SK-N-SH (cell line): ENCODE results near the gene ADPRHL1. TPM values are rescaled to one million over a fixed set of nuclear protein-coding genes. Genes with fewer than 3 reads are reported as not detected.

Source experiments
- CTCF ChIA-PET: fragments of 300-600, 350-600 bp; formaldehyde crosslinking; extraction: SDS; loops from one replicate; lab custom pipeline; 2021; lab: Yijun Ruan, JAX
- POLR2A ChIA-PET: fragments of 350-600 bp; sonication (Branson Sonifier 250); formaldehyde crosslinking; extraction: SDS; loops from one replicate; lab custom pipeline; 2020; ENCODE audit warnings: antibody characterized with exemption, inconsistent platforms; lab: Yijun Ruan, JAX
- DNase-seq: peaks from one replicate; pipeline ENCODE4 v3.0.0; 2012
- H2AFZ ChIP-seq: fragments of 200-600 bp; sonication (generic); 2 replicates; pipeline ENCODE4 v1.8.1; 2016; ENCODE audit warnings: antibody characterized with exemption, mild to moderate bottlenecking, low read depth
- H3F3A ChIP-seq: fragments of 200-600 bp; sonication (generic); replicated peaks from 2 replicates; pipeline ENCODE3; 2016; ENCODE audit warnings: antibody characterized with exemption, mild to moderate bottlenecking; ENCODE audit not compliant: insufficient read depth
- H3K27ac ChIP-seq, 2 experiments: fragments of 200-500 bp in 1 of 2; fragments of 200-600 bp in 1 of 2; sonication (Bioruptor generic) in 1 of 2; sonication (generic), shearing (Covaris generic) in 1 of 2; 2 replicates each; pipeline versions ENCODE4 v1.5.1 to v1.6.1; 2014 to 2016; ENCODE audit warnings: low read depth in 2 of 2, inconsistent platforms in 1 of 2, low read length in 1 of 2, mild to moderate bottlenecking in 1 of 2, mixed read lengths in 1 of 2
- H3K27me3 ChIP-seq: fragments of 200-600 bp; sonication (generic), shearing (Covaris generic); 2 replicates; pipeline ENCODE4 v1.6.1; 2016; ENCODE audit warnings: mixed run types; ENCODE audit not compliant: insufficient read depth
- H3K36me3 ChIP-seq, 2 experiments: fragments of 200-500 bp in 1 of 2; fragments of 200-600 bp in 1 of 2; sonication (Bioruptor generic) in 1 of 2; sonication (generic) in 1 of 2; replicated peaks in 1 of 2; 2 replicates each; pipeline versions ENCODE3 to v1.5.1; 2014 to 2016; ENCODE audit warnings: low read length in 1 of 2, mild to moderate bottlenecking in 1 of 2; ENCODE audit not compliant: insufficient read depth in 2 of 2, control insufficient read depth in 1 of 2
- H3K4me1 ChIP-seq, 2 experiments: fragments of 200-500 bp in 1 of 2; fragments of 200-600 bp in 1 of 2; sonication (Bioruptor generic) in 1 of 2; sonication (generic), shearing (Covaris generic) in 1 of 2; 2 replicates each; pipeline versions ENCODE4 v1.5.1 to v1.6.1; 2014 to 2016; ENCODE audit warnings: low read depth in 1 of 2, low read length in 1 of 2, mixed run types in 1 of 2; ENCODE audit not compliant: insufficient read depth in 2 of 2, control insufficient read depth in 1 of 2
- H3K4me2 ChIP-seq: fragments of 200-600 bp; sonication (generic), shearing (Covaris generic); 2 replicates; pipeline ENCODE4 v1.6.1; 2017; ENCODE audit warnings: mixed run types
- H3K4me3 ChIP-seq, 2 experiments: fragments of 200-500 bp in 1 of 2; fragments of 200-600 bp in 1 of 2; sonication (Bioruptor generic) in 1 of 2; sonication (generic), shearing (Covaris generic) in 1 of 2; 2 replicates each; pipeline versions ENCODE4 v1.5.1 to v1.8.1; 2014 to 2016; ENCODE audit warnings: low read depth in 2 of 2, inconsistent platforms in 1 of 2, low read length in 1 of 2, mild to moderate bottlenecking in 1 of 2, mixed read lengths in 1 of 2, moderate library complexity in 1 of 2
- H3K79me2 ChIP-seq: fragments of 200-600 bp; sonication (generic); 2 replicates; pipeline ENCODE4 v1.8.1; 2017; ENCODE audit warnings: mild to moderate bottlenecking; ENCODE audit not compliant: insufficient read depth
- H3K9ac ChIP-seq: fragments of 200-600 bp; sonication (generic); 2 replicates; pipeline ENCODE4 v1.6.1; 2017; ENCODE audit warnings: mixed run types
- H3K9me2 ChIP-seq: fragments of 200-600 bp; sonication (generic); 2 replicates; pipeline ENCODE4 v1.6.1; 2017; ENCODE audit warnings: mixed run types
- H3K9me3 ChIP-seq: fragments of 200-600 bp; sonication (generic); 2 replicates; pipeline ENCODE4 v1.6.1; 2017; ENCODE audit warnings: mixed run types, mild to moderate bottlenecking, moderate library complexity
- H4K20me1 ChIP-seq: fragments of 200-600 bp; sonication (generic); 2 replicates; pipeline ENCODE4 v1.6.1; 2017; ENCODE audit warnings: mild to moderate bottlenecking, mixed run types; ENCODE audit not compliant: insufficient read depth
- EP300 ChIP-seq, 2 experiments: IDR thresholded peaks; 2 replicates each; pipeline versions ENCODE4 v1.4.0 to v1.6.1; 2012; ENCODE audit warnings: borderline replicate concordance in 1 of 2, low read depth in 1 of 2, low read length in 1 of 2
- FOSL2 ChIP-seq: IDR thresholded peaks from 2 replicates; pipeline ENCODE4 v1.4.0; 2012; ENCODE audit warnings: low read depth, mild to moderate bottlenecking, moderate library complexity, borderline replicate concordance
- FOXM1 ChIP-seq: IDR thresholded peaks from 2 replicates; pipeline ENCODE4 v1.4.0; 2012; ENCODE audit warnings: low read depth, mild to moderate bottlenecking
- GATA2 ChIP-seq: sonication (generic); formaldehyde crosslinking; IDR thresholded peaks from 2 replicates; pipeline ENCODE4 v1.5.0; 2020; ENCODE audit warnings: mild to moderate bottlenecking, missing genetic modification reagents
- MXI1 ChIP-seq: IDR thresholded peaks from 2 replicates; pipeline ENCODE4 v1.6.1; 2012; ENCODE audit warnings: mild to moderate bottlenecking, low read depth, low read length, improper control_type of control experiment
- NFIC ChIP-seq: IDR thresholded peaks from 2 replicates; pipeline ENCODE4 v1.4.0; 2012; ENCODE audit warnings: borderline replicate concordance
- RCOR1 ChIP-seq: fragments of 150-350 bp; IDR thresholded peaks from 2 replicates; pipeline ENCODE4 v1.6.1; 2017; ENCODE audit warnings: antibody characterized with exemption, low read length
- RFX5 ChIP-seq: IDR thresholded peaks from 2 replicates; pipeline ENCODE4 v1.6.1; 2012; ENCODE audit warnings: mild to moderate bottlenecking, improper control_type of control experiment, low read length
- SIN3A ChIP-seq: IDR thresholded peaks from 2 replicates; pipeline ENCODE4 v1.6.1; 2012; ENCODE audit warnings: low read depth, mild to moderate bottlenecking, low read length, moderate library complexity, borderline replicate concordance
- SMC3 ChIP-seq: IDR thresholded peaks from 2 replicates; pipeline ENCODE4 v1.6.1; 2012; ENCODE audit warnings: low read depth, low read length, improper control_type of control experiment
- TAF1 ChIP-seq: IDR thresholded peaks from 2 replicates; pipeline ENCODE4 v1.6.1; 2012; ENCODE audit warnings: low read depth, mild to moderate bottlenecking, low read length, moderate library complexity, borderline replicate concordance
- WGBS: methylation state at CpG from one replicate; pipeline ENCODE4 v1.1.6; 2017; ENCODE audit warnings: low lambda C conversion rate; 5-methylcytosine and 5-hydroxymethylcytosine counted together
- polyA plus RNA-seq, 3 experiments: library from polyadenylated mRNA; depleted of rRNA; stranded (reverse); fragments of >200 nt; gene quantifications; 2 replicates each; pipeline ENCODE4 v1.2.3, GENCODE V29; 2012
- TF ChIP-seq, protein P1 (sequence below): IDR thresholded peaks from 2 replicates; pipeline ENCODE4 v1.4.0; 2012; ENCODE audit warnings: low read depth, borderline replicate concordance
- TF ChIP-seq, protein P2 (sequence below): fragments of 150-350 bp; IDR thresholded peaks from 2 replicates; pipeline ENCODE4 v1.6.1; 2017; ENCODE audit warnings: antibody characterized with exemption, low read length, low read depth, borderline replicate concordance

Gene ADPRHL1
- polyA plus RNA-seq (2012; rRNA removed) = 1.0 and 1.2 TPM in 2 replicates
- 0.64 and 0.81 TPM in 2 replicates for polyA plus RNA-seq (2012; cell fraction: cytosol; rRNA removed)
- polyA plus RNA-seq (2012; cell fraction: nucleus; rRNA removed) = 4.6 and 4.9 TPM in 2 replicates

DNA sequence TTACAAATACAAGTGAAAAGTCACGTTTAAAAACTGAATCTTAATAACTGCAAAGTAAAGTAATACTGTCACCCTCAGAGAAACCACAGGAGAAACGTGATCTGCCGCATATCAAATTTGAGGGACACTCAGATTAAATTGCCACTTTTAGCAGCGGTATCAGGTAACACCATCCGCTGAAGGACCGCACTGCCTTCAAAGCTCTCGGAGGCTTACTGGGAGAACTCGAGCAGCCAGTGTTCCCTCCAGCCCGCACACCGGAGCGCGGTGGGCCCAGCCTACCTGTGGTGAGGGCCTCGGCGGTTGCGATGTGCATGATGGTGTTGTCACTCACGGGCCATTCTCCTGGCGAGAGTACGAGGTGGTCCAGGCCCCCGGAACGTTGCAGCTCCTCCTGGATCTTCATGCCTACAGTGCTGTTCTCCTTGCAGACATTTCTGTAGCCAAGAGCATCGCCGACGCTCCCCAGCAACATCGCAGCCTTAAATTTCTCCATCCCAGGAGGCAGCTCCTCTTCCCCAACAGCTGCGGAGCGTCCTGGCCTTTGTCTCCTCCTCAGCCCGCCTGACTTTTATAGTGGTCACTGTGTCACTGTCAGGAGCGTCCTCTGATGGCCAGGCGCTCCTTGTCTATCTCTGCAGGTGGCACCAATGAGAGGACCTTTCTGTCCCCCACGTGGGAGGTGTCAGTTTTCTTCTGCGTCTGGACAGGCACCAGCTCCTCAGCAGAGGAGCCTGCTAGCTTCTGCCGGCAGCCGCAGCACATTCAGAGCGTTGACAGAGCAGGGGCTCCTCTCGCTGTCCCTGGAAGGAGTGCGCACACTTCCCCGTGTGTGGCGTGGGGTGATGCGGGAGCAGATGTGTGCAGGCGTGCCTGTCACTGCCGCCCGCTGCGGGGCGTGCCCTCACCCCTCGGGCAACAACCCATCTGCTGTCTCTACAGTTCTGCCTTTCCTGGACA, at the start of gene ADPRHL1:
Gene ADPRHL1, minus strand, starts transcription at position 547 of the 960 bp plus-strand sequence. Its CDS starts 51 bp downstream, at position 496.
- Histone ChIP-seq H3K4me2 (no peak within 1 kb of the TSS), H3K27ac (peak within 1 kb of the TSS in 1 of 2 experiments; percentile 65; a peak in 2 of 4 replicates)
- POLR2A ChIA-PET = no interaction called here

DNA sequence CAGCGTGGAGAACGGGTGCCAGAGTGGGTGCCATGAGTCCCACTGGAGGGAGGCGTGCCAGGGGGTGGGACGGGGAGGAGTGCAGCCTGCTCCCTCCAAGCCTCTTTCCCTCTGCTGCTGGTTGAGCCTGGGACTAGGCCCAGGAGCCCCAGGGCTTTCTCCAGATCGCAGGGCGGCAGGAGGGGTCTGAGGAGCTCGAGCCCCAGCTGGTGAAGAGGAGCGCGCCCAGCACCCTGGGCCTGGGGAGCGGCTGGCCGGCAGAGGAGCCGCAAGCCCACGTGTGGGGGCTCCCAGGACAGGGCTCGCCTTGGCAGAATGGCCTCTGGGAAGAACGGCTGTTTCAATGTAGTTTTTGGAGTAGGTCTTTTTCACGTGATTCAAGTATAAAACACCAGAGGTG, 49.4 kb upstream of the ADPRHL1 start:
- ChIA-PET POLR2A (no interaction called here), CTCF (interaction anchor here (1.2 kb wide), 1 partner anchor 12 kb away, joined by 3 read pairs; the partner anchor contains the start of gene DCUN1D2)
- Histone ChIP-seq H3K27me3 (no peaks in the 10 kb centered on the region), H3K79me2 (peaks cover 56% of the 10 kb centered on the region), H3K9ac (no peak overlapping the region), H3K9me3 (no peaks in the 10 kb centered on the region), H3K4me2 (no peak overlapping the region), H3K27ac (no peak overlapping the region), H3F3A (no peaks in the 10 kb centered on the region), H3K4me1 (no peaks in the 10 kb centered on the region), H4K20me1 (peaks cover 27% of the 10 kb centered on the region), H3K36me3 (peaks cover 61 to 85% of the 10 kb centered on the region in 2 experiments), H3K4me3 (no peak overlapping the region), H2AFZ (no peak overlapping the region), H3K9me2 (no peaks in the 10 kb centered on the region)
- no peak for DNase-seq
- 96% methylated on average over 7 of the region's 16 CpGs for WGBS
- TF ChIP-seq FOXM1 = no peak
- no peak for TF ChIP-seq GATA2 (CRISPR knock-in tag)
- no peak for TF ChIP-seq FOSL2
- TF ChIP-seq SMC3 = no peak
- no peak for TF ChIP-seq NFIC
- TF ChIP-seq SIN3A = no peak
- no peak for TF ChIP-seq RCOR1
- TF ChIP-seq, protein P1, sequence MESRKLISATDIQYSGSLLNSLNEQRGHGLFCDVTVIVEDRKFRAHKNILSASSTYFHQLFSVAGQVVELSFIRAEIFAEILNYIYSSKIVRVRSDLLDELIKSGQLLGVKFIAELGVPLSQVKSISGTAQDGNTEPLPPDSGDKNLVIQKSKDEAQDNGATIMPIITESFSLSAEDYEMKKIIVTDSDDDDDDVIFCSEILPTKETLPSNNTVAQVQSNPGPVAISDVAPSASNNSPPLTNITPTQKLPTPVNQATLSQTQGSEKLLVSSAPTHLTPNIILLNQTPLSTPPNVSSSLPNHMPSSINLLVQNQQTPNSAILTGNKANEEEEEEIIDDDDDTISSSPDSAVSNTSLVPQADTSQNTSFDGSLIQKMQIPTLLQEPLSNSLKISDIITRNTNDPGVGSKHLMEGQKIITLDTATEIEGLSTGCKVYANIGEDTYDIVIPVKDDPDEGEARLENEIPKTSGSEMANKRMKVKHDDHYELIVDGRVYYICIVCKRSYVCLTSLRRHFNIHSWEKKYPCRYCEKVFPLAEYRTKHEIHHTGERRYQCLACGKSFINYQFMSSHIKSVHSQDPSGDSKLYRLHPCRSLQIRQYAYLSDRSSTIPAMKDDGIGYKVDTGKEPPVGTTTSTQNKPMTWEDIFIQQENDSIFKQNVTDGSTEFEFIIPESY = no peak
- TF ChIP-seq TAF1 = no peak
- TF ChIP-seq EP300 (IDR thresholded peaks at IDR 0.05; ENCODE audit: borderline replicate concordance in 1 of 2, low read depth in 1 of 2, low read length in 1 of 2) = no peak
- no peak for TF ChIP-seq RFX5

More for the DNA sequence above, at the start of gene ADPRHL1:
- peak; percentile 80 for DNase-seq
- H3K4me3 ChIP-seq = no peak within 1 kb of the TSS
- no peaks in the 10 kb centered on the region for H3K9me2 ChIP-seq
- H3K79me2 ChIP-seq = no peaks in the 10 kb centered on the region
- peaks cover 0 to 19% of the 10 kb centered on the region in 2 experiments; a peak in 3 of 4 replicates for H3K4me1 ChIP-seq
- TF ChIP-seq MXI1 (peak; percentile 95), EP300 (IDR thresholded peaks at IDR 0.05; ENCODE audit: borderline replicate concordance in 1 of 2, low read depth in 1 of 2, low read length in 1 of 2) (peak in 1 of 2 experiments; percentile 46; a peak in 1 of 4 replicates), SIN3A (no peak), RFX5 (no peak), FOSL2 (no peak)
- TF ChIP-seq, protein P2, sequence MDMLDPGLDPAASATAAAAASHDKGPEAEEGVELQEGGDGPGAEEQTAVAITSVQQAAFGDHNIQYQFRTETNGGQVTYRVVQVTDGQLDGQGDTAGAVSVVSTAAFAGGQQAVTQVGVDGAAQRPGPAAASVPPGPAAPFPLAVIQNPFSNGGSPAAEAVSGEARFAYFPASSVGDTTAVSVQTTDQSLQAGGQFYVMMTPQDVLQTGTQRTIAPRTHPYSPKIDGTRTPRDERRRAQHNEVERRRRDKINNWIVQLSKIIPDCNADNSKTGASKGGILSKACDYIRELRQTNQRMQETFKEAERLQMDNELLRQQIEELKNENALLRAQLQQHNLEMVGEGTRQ = no peak
- TF ChIP-seq, protein P1 = no peak
- CTCF ChIA-PET = interaction anchor here (0.6 to 9.0 kb wide), 7 partner anchors 12 to 125 kb away, joined by 3 to 128 read pairs (median 4); no protein-coding TSS in a partner anchor
- no peak within 1 kb of the TSS for H2AFZ ChIP-seq
- no peaks in the 10 kb centered on the region for H3F3A ChIP-seq
- no peak within 1 kb of the TSS for H3K9ac ChIP-seq
- no peaks in the 10 kb centered on the region for H3K9me3 ChIP-seq
- H3K36me3 ChIP-seq = peaks cover 17 to 46% of the 10 kb centered on the region in 2 experiments
- H4K20me1 ChIP-seq = no peaks in the 10 kb centered on the region
- 89% methylated on average over 26 of the region's 45 CpGs for WGBS
- no peaks in the 10 kb centered on the region for H3K27me3 ChIP-seq
